ENCODE results near the gene DHX30. TPM values are rescaled to one million over a fixed set of nuclear protein-coding genes. Genes with fewer than 3 reads are reported as not detected.

DHX30 gene
- total RNA-seq, 3 donors from 2014 or later = 46.4 to 72.4 (median 68.1) TPM

GRCh38 chr3:47870156-47870555 lies 67.2 kb downstream of the DHX30 start:
- Histone ChIP-seq H3K9me3 (no peaks in the 10 kb centered on the region), H3K4me1 (no peaks in the 10 kb centered on the region), H3K36me3 (no peaks in the 10 kb centered on the region), H3K27me3 (no peaks in the 10 kb centered on the region), H3K27ac (no peak overlapping the region), H3K4me3 (no peak overlapping the region)
- no peak for DNase-seq (ENCODE audit: low spot score in 2 of 2)
- intact Hi-C loops (cut with DNase I; ENCODE audit: low total_unique reads) = no loop called here
- no peak for TF ChIP-seq CTCF (IDR thresholded peaks at IDR 0.05)
- TF ChIP-seq POLR2A (IDR thresholded peaks at IDR 0.05) = no peak
- no peak for TF ChIP-seq POLR2AphosphoS5 (IDR thresholded peaks at IDR 0.05)

GRCh38 chr3:47870702-47871260 lies 67.8 kb downstream of the DHX30 start:
- no peaks in the 10 kb centered on the region for H3K9me3 ChIP-seq
- no peak for TF ChIP-seq POLR2AphosphoS5 (IDR thresholded peaks at IDR 0.05)
- DNase-seq (ENCODE audit: low spot score in 2 of 2) = no peak
- no peaks in the 10 kb centered on the region for H3K36me3 ChIP-seq
- H3K4me1 ChIP-seq = no peaks in the 10 kb centered on the region
- H3K4me3 ChIP-seq = no peak overlapping the region
- intact Hi-C loops (cut with DNase I; ENCODE audit: low total_unique reads) = no loop called here
- no peaks in the 10 kb centered on the region for H3K27me3 ChIP-seq
- no peak overlapping the region for H3K27ac ChIP-seq

GRCh38 chr3:47871389-47871788 lies 68.5 kb downstream of the DHX30 start:
- Histone ChIP-seq H3K27me3 (no peaks in the 10 kb centered on the region), H3K9me3 (no peaks in the 10 kb centered on the region), H3K4me3 (no peak overlapping the region), H3K36me3 (no peaks in the 10 kb centered on the region), H3K27ac (no peak overlapping the region), H3K4me1 (no peaks in the 10 kb centered on the region)
- DNase-seq (ENCODE audit: low spot score in 2 of 2) = no peak
- no peak for TF ChIP-seq CTCF (IDR thresholded peaks at IDR 0.05)
- no peak for TF ChIP-seq POLR2A (IDR thresholded peaks at IDR 0.05)
- no peak for TF ChIP-seq POLR2AphosphoS5 (IDR thresholded peaks at IDR 0.05)
- intact Hi-C loops (cut with DNase I; ENCODE audit: low total_unique reads) = no loop called here

GRCh38 chr3:47872916-47873315 lies 70.0 kb downstream of the DHX30 start:
- DNase-seq (ENCODE audit: low spot score in 2 of 2) = no peak
- H3K27me3 ChIP-seq = no peaks in the 10 kb centered on the region
- no peaks in the 10 kb centered on the region for H3K36me3 ChIP-seq
- no peak overlapping the region for H3K4me3 ChIP-seq
- TF ChIP-seq POLR2A (IDR thresholded peaks at IDR 0.05) (no peak), CTCF (IDR thresholded peaks at IDR 0.05) (no peak), POLR2AphosphoS5 (IDR thresholded peaks at IDR 0.05) (no peak)
- no peak overlapping the region for H3K27ac ChIP-seq
- intact Hi-C loops (cut with DNase I; ENCODE audit: low total_unique reads) = no loop called here
- no peaks in the 10 kb centered on the region for H3K4me1 ChIP-seq
- H3K9me3 ChIP-seq = no peaks in the 10 kb centered on the region

GRCh38 chr3:47874438-47874837 lies 71.5 kb downstream of the DHX30 start:
- Histone ChIP-seq H3K27me3 (no peaks in the 10 kb centered on the region), H3K27ac (no peak overlapping the region), H3K4me3 (no peak overlapping the region), H3K9me3 (no peaks in the 10 kb centered on the region), H3K36me3 (no peaks in the 10 kb centered on the region), H3K4me1 (no peaks in the 10 kb centered on the region)
- intact Hi-C loops (cut with DNase I; ENCODE audit: low total_unique reads) = no loop called here
- no peak for DNase-seq (ENCODE audit: low spot score in 2 of 2)
- TF ChIP-seq CTCF (IDR thresholded peaks at IDR 0.05) (no peak), POLR2AphosphoS5 (IDR thresholded peaks at IDR 0.05) (no peak), POLR2A (IDR thresholded peaks at IDR 0.05) (no peak)

- Histone ChIP-seq H3K36me3 (no peaks in the 10 kb centered on the region), H3K4me3 (no peak overlapping the region), H3K27me3 (no peaks in the 10 kb centered on the region), H3K9me3 (no peaks in the 10 kb centered on the region), H3K4me1 (no peaks in the 10 kb centered on the region), H3K27ac (no peak overlapping the region)
- no peak for DNase-seq (ENCODE audit: low spot score in 2 of 2)
- TF ChIP-seq POLR2AphosphoS5 (IDR thresholded peaks at IDR 0.05) (no peak), POLR2A (IDR thresholded peaks at IDR 0.05) (no peak), CTCF (IDR thresholded peaks at IDR 0.05) (no peak)
- intact Hi-C loops (cut with DNase I; ENCODE audit: low total_unique reads) = no loop called here
These were observed 72.0 kb downstream of the DHX30 start for GRCh38 chr3:47874913-47875312.

All from breast epithelium (tissue), 4 donors.